Fibroblast of skin of left quadriceps (primary cell): ENCODE data around the gene EXOC3L2.
"Not testable (repeated sequence)": the region's sequence is repeated elsewhere in the genome, so short reads cannot be mapped to it uniquely, and the experiment has no call there.

Source experiments
- DNase-seq, 2 experiments: peaks; one replicate each; pipeline ENCODE4 v3.0.0-alpha.2; 2013; ENCODE audit warnings: low read depth in 2 of 2

Gene EXOC3L2

GRCh38 chr19:45255611-45256157 lies 10.5 kb upstream of the EXOC3L2 start:
- no peak for DNase-seq

- no peak for DNase-seq
These were observed 8.9 kb upstream of the EXOC3L2 start for GRCh38 chr19:45254044-45254531.

GRCh38 chr19:45253396-45254027 lies 8.3 kb upstream of the EXOC3L2 start:
- no peak for DNase-seq

- DNase-seq, result no peak
These were observed 6.5 kb upstream of the EXOC3L2 start for GRCh38 chr19:45251452-45252354.

- peak; percentile 17 to 29 for DNase-seq
These were observed 5.7 kb upstream of the EXOC3L2 start, which contains the start of gene MARK4 for GRCh38 chr19:45250832-45251451. TSS of gene MARK4 (plus strand) at chr19:45251271. CDS start at chr19:45251589, 318 bp downstream.

GRCh38 chr19:45250216-45250831 lies 5.1 kb upstream of the EXOC3L2 start:
- DNase-seq, result no peak

- DNase-seq, result no peak
These were observed 4.2 kb upstream of the EXOC3L2 start for GRCh38 chr19:45249261-45250033.

GRCh38 chr19:45247136-45247535 lies 1.9 kb upstream of the EXOC3L2 start:
- DNase-seq, result no peak

GRCh38 chr19:45245826-45246225 lies 619 bp upstream of the EXOC3L2 start:
- no peak for DNase-seq

GRCh38 chr19:45244133-45244794 lies 943 bp downstream of the EXOC3L2 start:
- no peak for DNase-seq

- DNase-seq, result no peak
These were observed 2.0 kb downstream of the EXOC3L2 start for GRCh38 chr19:45243144-45243732.

GRCh38 chr19:45238556-45238955 lies 6.7 kb downstream of the EXOC3L2 start:
- no peak for DNase-seq

GRCh38 chr19:45235485-45235884 lies 9.7 kb downstream of the EXOC3L2 start:
- no peak for DNase-seq

GRCh38 chr19:45234089-45234869 lies 10.9 kb downstream of the EXOC3L2 start:
- no peak for DNase-seq

GRCh38 chr19:45231891-45232290 lies 13.3 kb downstream of the EXOC3L2 start:
- no peak for DNase-seq

- not testable (repeated sequence) for DNase-seq
These were observed 16.2 kb downstream of the EXOC3L2 start for GRCh38 chr19:45229056-45229455.

GRCh38 chr19:45224645-45225044 lies 20.6 kb downstream of the EXOC3L2 start:
- DNase-seq, result no peak

GRCh38 chr19:45223879-45224278 lies 21.3 kb downstream of the EXOC3L2 start:
- DNase-seq, result no peak

GRCh38 chr19:45222724-45223123 lies 22.5 kb downstream of the EXOC3L2 start:
- DNase-seq, result no peak
